ENCODE data around the gene BPIFB2.

BPIFB2 gene

DNA sequence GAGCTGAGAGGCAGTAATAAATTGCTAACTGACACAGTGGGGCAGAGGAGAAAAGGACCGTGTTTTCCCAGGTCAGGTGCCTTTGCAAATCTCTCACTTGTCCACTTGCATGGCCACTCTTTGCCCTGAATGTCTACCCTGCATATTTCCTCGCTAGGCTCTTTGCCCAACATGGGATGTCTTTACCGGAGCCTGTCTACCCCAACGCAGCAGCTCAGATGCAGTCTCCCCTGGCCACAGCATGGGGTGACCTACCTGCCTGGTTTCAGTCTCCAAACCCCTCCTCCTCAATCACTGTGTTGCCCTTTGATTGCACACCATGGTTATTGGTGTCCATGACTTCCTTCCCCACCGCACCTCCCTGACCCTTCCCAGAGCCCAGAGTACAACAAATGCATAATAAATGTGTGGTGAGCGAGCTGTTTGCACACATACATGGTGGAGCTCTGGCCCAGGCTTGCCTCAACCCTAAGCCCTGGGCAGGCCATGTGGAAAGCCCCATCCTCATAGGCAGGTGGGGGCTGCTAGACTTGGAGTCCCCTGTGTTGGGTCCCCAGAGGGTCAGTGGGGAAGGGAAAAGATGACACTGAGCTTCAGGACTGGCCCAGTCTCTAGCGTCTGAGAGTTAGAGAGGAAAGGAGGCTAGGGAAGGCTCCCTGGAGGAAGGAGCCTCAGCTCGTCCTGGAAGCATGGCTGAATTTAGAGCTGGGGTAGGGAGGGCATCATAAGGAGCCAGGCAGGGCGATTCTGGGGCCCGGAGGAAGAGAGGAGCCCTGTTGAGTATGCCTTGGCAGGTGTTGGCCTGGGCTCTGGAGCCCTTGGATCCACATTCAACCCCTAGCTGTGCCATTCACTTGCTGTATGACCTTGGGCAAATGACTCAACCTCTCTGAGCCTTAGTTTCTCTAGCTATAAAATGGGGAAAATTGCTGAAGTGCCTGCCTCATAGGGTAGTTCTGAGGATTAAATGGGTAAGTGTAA lies 19.6 kb downstream of the BPIFB2 start:
- no peak for TF ChIP-seq JUND (IDR thresholded peaks at IDR 0.05; ENCODE audit: low read depth)
- DNase-seq (ENCODE audit: low read depth in 1 of 2, low spot score in 1 of 2) = no peak
- in situ Hi-C loops (cut with HindIII; ENCODE audit: low pct_unique_long_range_greater_than_20kb, low sequenced_read_pairs) = no loop called here

DNA sequence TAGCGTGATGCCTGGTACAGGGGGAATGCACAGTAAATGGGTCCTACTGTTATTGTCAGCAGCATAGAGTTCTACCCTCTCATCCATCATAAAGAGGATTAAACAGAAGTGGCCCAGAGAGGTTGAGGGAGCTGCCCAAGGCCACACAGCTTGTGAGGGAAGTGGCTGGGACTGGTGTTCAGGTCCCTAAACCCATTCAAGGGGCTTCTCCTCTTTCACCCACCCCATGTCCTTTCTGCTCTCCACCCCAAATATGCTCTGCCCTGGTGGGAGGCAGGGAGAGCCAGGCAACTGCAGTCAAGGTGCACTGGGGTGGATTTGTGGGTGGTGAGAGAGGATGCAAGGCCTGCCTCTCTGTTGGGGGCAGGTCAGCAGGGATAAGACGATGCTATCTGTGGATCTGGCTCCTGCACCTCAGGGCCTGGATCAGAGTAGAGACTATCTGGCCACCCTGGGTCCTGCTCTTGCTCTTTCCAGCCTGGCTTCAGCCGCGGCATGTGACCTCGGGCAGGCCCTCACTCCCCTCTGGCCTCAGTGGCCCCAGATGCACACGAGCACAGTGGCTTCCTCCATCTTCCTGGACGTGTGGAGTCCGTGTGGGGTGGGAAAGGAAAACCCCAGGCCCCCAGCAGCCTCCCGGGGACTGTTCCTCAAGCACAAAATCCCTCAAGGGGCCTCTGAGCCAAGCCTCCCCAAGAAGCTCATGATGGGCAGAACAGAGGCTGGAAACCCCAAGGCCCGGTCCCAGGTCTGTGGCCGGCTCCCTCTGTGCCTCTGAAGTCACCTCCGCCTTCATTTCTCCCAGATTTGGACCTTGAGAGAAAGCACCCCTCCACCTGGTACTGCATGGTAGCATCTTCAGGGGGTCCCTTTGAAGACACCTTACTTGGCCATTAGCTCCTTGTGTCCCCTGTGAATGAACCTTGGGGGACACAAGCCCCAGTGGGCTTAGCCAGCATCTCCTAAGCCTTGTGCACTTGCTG lies 20.6 kb downstream of the BPIFB2 start:
- in situ Hi-C loops (cut with HindIII; ENCODE audit: low pct_unique_long_range_greater_than_20kb, low sequenced_read_pairs) = no loop called here
- no peak for DNase-seq (ENCODE audit: low read depth in 1 of 2, low spot score in 1 of 2)
- no peak for TF ChIP-seq JUND (IDR thresholded peaks at IDR 0.05; ENCODE audit: low read depth)

DNA sequence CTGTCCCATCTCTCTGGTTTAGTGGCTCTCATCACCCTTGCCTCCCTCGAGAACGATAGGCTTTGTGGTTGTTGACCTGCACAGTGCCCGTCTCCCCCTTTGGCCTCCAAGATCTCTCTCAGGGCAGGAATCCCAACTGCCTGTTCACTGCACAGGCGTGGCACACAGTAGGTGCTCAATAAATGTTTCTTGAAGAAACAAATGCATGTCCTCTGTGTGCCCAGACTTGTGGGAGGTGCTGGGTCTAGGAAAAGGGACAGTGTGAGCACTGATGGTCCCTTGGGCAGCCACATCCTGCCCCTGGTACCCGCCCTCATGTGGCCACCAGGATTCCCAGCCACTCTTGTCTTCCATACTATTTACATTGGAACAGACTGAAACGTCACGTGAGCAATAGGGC lies 21.4 kb downstream of the BPIFB2 start:
- in situ Hi-C loops (cut with HindIII; ENCODE audit: low pct_unique_long_range_greater_than_20kb, low sequenced_read_pairs) = no loop called here
- TF ChIP-seq JUND (IDR thresholded peaks at IDR 0.05; ENCODE audit: low read depth) = no peak

DNA sequence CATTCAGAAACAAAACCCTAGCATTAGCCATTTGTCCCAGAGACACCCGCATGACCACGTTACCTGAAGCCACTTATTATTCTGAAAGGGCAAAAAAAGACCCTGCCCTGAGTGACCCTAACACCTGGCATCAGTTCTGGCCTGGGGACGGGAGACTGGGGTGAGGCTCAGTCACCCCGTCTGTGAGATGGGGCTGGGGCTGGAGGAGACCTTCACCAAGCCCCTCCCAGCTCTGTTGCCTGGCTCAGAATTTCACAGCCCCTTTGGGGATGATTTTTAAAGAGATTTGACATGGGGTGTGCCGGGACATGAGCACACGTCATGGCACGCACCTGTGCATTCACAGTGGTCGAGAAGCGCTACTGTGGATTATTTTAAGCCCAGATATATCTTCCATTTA lies 22.6 kb downstream of the BPIFB2 start:
- TF ChIP-seq JUND (IDR thresholded peaks at IDR 0.05; ENCODE audit: low read depth) = no peak
- in situ Hi-C loops (cut with HindIII; ENCODE audit: low pct_unique_long_range_greater_than_20kb, low sequenced_read_pairs) = no loop called here
- no peak for DNase-seq (ENCODE audit: low read depth in 1 of 2, low spot score in 1 of 2)

More for the DNA sequence above, 21.4 kb downstream of the BPIFB2 start:
- no peak for DNase-seq (ENCODE audit: low read depth in 1 of 2, low spot score in 1 of 2)

DNA sequence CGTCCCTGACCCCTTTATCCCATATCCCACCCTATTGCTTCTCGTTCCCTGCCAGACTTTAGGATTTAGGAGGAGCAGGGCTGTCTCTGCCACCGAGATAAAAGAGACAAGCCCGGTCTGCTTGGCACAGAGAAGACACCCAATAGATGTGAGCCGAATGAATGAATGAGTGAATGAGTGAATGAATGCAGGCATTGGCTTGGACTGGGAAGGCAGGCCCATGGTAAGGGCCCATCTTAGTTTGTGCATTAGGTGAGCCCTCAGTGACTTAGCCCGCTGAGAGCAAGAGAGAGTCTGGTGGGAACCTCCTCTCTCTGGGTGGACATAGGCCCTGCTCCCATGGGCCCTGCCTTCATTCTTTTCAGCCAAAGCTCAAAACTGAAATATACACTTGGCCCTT lies 23.1 kb downstream of the BPIFB2 start:
- DNase-seq (ENCODE audit: low read depth in 1 of 2, low spot score in 1 of 2) = no peak
- in situ Hi-C loops (cut with HindIII; ENCODE audit: low pct_unique_long_range_greater_than_20kb, low sequenced_read_pairs) = no loop called here
- no peak for TF ChIP-seq JUND (IDR thresholded peaks at IDR 0.05; ENCODE audit: low read depth)

DNA sequence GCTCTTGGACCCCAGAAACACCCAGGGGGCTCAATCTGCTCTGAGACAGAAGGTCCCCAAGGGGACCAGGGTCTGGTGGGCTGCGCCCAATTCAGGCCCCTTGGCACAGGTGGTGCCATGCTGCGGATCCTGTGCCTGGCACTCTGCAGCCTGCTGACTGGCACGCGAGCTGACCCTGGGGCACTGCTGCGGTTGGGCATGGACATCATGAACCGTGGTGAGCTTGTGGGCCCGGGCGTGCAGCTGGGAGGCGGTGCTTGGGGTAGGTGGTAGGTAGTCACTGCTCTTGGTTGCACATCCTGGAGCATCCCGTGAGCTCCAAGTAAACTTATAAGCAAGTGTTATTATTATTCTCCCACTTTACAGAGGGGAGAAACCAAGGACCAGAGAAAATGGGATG lies 24.0 kb downstream of the BPIFB2 start, which contains the start of gene BPIFB6:
BPIFB6 (plus strand) TSS at position 118 of the 400 bp plus-strand sequence; CDS start at position 118, 0 bp downstream.
- in situ Hi-C loops (cut with HindIII; ENCODE audit: low pct_unique_long_range_greater_than_20kb, low sequenced_read_pairs) = no loop called here
- DNase-seq (ENCODE audit: low read depth in 1 of 2, low spot score in 1 of 2) = no peak
- TF ChIP-seq JUND (IDR thresholded peaks at IDR 0.05; ENCODE audit: low read depth) = no peak

DNA sequence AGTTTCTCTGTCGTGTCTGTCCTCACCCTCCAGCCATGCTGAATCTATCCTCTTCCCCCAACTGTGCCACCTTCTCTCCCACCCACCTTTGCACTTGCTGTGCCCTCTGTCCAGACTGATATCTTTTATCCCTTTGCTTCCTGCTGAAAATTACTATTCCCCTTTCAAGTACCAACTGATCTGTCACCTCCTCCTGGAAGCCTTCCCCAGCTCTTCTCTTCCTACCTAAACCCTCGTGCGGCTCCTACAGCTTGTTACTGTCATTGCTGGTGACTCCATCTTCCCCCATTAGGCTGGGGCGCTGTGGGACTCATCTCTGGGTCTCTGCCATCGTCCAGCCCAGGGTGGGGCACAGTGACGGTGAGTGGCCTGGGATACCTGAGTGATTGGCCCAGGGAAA lies 25.1 kb downstream of the BPIFB2 start:
- DNase-seq (ENCODE audit: low read depth in 1 of 2, low spot score in 1 of 2) = no peak
- in situ Hi-C loops (cut with HindIII; ENCODE audit: low pct_unique_long_range_greater_than_20kb, low sequenced_read_pairs) = no loop called here
- TF ChIP-seq JUND (IDR thresholded peaks at IDR 0.05; ENCODE audit: low read depth) = no peak

DNA sequence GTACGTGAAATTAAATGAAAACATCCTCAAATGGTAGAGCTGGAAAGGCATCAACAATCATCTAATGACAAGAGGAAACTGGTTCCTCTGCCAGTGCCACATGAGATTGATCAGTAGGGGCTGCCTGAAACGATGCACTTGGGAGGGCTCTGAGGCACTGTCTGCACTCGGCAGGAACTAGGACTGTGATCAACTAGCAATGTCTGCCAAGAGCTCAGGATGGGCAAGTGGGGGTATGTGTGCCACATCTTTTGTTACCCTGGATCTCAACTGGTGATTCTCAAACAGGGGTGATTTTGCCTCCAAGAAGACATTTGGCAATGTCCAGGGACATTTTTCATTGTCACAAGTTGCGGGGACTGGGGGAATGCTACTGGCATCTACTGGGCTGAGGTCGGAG lies 25.9 kb downstream of the BPIFB2 start:
- TF ChIP-seq JUND (IDR thresholded peaks at IDR 0.05; ENCODE audit: low read depth) = no peak
- in situ Hi-C loops (cut with HindIII; ENCODE audit: low pct_unique_long_range_greater_than_20kb, low sequenced_read_pairs) = no loop called here
- DNase-seq (ENCODE audit: low read depth in 1 of 2, low spot score in 1 of 2) = no peak

DNA sequence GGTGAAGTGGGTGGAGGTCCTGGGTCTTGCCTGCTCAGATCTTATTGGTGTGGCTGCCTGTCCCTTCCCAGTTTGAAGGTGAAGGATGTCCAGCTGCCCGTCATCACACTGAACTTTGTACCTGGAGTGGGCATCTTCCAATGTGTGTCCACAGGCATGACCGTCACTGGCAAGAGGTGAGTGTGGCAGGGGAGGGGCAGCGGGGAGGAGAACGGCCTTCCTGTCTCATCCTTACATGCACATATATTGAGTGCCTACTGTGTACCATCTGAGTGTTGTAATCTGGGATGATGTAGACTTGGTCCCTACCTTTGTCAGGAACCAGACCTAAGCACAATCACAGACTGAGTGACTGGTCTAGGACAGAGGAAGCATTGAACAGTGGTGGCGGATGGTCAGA lies 26.6 kb downstream of the BPIFB2 start:
- TF ChIP-seq JUND (IDR thresholded peaks at IDR 0.05; ENCODE audit: low read depth) = no peak
- no peak for DNase-seq (ENCODE audit: low read depth in 1 of 2, low spot score in 1 of 2)
- in situ Hi-C loops (cut with HindIII; ENCODE audit: low pct_unique_long_range_greater_than_20kb, low sequenced_read_pairs) = no loop called here

DNA sequence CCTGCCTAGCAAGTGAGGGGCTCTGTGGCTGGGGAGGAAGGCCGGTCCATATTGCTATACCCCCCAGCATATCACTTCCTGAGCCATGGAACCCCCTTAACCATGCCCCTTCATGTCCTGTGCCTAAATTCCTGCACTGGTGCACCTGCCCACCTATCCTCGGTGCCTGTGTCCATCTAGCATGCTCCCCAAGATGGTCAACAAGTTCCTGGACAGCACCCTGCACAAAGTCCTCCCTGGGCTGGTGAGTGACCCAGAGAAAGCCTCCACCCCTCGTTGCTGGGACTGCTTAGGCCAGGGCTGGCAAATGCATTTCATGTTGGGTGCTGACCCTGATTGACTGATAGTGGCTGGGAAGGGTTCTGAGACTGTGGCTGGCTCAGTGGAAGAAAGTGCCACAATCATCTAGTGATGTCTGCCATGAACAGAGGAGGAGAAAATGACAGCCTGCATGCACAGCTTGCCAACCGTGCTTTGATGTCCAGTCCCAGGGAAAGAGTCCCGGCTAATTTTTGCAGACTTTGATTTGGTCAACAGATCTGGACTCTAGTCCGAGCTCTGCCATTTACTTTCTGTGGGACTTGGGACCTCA lies 27.5 kb downstream of the BPIFB2 start:
- in situ Hi-C loops (cut with HindIII; ENCODE audit: low pct_unique_long_range_greater_than_20kb, low sequenced_read_pairs) = no loop called here
- TF ChIP-seq JUND (IDR thresholded peaks at IDR 0.05; ENCODE audit: low read depth) = no peak
- DNase-seq (ENCODE audit: low read depth in 1 of 2, low spot score in 1 of 2) = no peak

DNA sequence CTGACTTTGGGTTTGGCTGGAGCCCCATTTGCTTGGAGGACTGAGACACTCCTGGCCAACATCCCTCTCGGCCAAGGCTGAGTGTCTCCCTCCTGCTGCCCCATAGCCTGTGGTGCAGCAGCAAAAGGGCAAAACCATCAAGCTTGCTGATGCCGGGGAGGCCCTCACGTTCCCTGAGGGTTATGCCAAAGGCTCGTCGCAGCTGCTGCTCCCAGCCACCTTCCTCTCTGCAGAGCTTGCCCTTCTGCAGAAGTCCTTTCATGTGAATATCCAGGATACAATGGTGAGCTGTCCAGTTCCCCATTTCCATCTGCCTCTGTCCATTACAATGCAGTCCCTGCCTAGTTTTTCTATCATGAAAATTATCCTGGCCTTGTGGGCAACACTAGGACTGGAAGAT lies 30.0 kb downstream of the BPIFB2 start:
- no peak for TF ChIP-seq JUND (IDR thresholded peaks at IDR 0.05; ENCODE audit: low read depth)
- DNase-seq (ENCODE audit: low read depth in 1 of 2, low spot score in 1 of 2) = no peak
- in situ Hi-C loops (cut with HindIII; ENCODE audit: low pct_unique_long_range_greater_than_20kb, low sequenced_read_pairs) = no loop called here

DNA sequence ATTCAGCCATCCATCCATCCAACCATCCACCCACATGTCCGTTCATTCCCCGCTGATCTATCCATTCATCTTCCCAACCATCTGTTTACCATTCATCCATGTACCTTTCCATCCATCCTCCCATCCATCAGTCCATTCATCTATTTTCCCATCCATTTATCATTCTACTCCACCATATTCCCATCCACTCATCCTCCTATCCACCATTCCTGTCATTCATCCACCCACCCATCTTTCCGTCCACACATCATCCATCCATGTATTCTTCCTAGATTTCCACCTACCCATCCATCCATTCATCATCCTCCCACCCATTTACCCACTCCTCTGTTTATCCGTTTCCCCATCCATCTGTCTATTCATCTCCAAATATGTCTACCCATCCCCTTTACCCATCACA lies 30.7 kb downstream of the BPIFB2 start:
- no peak for DNase-seq (ENCODE audit: low read depth in 1 of 2, low spot score in 1 of 2)
- TF ChIP-seq JUND (IDR thresholded peaks at IDR 0.05; ENCODE audit: low read depth) = no peak
- in situ Hi-C loops (cut with HindIII; ENCODE audit: low pct_unique_long_range_greater_than_20kb, low sequenced_read_pairs) = no loop called here
